Nephron progenitor cell (in vitro differentiated cells): ENCODE data around the gene ADIRF.
"Not testable (repeated sequence)": the region's sequence is repeated elsewhere in the genome, so short reads cannot be mapped to it uniquely, and the experiment has no call there.

Experiments used
- DNase-seq: peaks from one replicate; pipeline ENCODE4 v3.0.0; 2021
- H3K27ac Mint-ChIP-seq: 2 replicates; pipeline ENCODE4 v1.8.0; 2021; ENCODE audit warnings: mild to moderate bottlenecking, moderate library complexity, mixed read lengths
- H3K27me3 Mint-ChIP-seq: 2 replicates; pipeline ENCODE4 v1.8.0; 2021; ENCODE audit warnings: mild to moderate bottlenecking, low read depth, mixed read lengths; ENCODE audit not compliant: poor library complexity
- H3K36me3 Mint-ChIP-seq: 2 replicates; pipeline ENCODE4 v1.8.0; 2021; ENCODE audit warnings: low read depth, mixed read lengths
- H3K4me1 Mint-ChIP-seq: 2 replicates; pipeline ENCODE4 v1.8.0; 2021; ENCODE audit warnings: mixed read lengths
- H3K4me3 Mint-ChIP-seq: 2 replicates; pipeline ENCODE4 v1.8.0; 2021; ENCODE audit warnings: mild to moderate bottlenecking, moderate library complexity, mixed read lengths
- H3K9me3 Mint-ChIP-seq: 2 replicates; pipeline ENCODE4 v1.8.0; 2021; ENCODE audit warnings: mild to moderate bottlenecking, moderate library complexity, mixed read lengths
- TF ChIP-seq, protein P1 (sequence below): fragments of 200-600 bp; sonication (generic); IDR thresholded peaks from 2 replicates; pipeline ENCODE4 v1.5.0; 2021; ENCODE audit warnings: antibody characterized with exemption

The ADIRF gene

DNA sequence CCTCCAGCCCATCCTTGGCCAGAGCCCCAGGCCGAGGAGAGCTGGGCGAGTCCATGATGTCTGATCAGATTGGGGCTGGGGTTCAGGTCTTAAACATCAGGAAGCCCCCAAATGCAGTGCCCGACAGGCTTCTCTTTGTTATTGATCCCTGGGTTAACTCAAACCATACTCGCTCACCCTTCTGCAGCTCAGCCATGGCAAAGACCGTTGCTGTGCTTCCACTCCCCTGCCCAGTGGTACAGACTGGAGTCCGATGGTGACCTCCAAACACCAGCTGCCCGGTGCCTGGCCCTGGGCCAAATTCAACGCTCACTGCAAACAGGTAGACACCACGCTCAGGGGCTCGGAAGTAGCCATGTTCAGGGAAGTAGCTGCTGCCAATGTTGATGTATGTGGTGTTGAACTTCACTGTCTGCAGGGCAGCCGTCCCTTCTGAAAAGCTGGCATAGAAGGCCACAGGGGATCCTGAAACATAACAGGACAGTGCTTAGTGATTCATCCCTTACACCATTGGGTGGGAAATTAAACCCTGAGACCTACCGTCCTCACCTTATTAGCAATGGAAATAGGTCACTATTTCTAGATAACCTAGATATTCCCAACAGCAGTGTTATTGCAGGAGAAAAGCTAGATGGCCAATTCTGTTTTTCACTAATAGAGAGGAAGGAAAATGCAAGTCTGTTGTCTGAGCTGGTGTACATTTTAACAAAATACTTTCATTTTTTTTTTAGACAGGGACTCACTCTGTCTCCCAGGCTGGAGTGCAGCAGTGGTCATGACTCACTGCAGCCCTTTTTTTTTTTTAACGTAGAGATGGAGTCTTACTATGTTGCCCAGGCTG is 31.4 kb upstream of the ADIRF start:
- Mint-ChIP-seq H3K27me3 (peaks cover 14% of the 10 kb centered on the region), H3K4me1 (peaks cover 14% of the 10 kb centered on the region), H3K36me3 (peaks cover 6% of the 10 kb centered on the region), H3K27ac (no peak overlapping the region), H3K4me3 (no peak overlapping the region), H3K9me3 (no peaks in the 10 kb centered on the region)
- TF ChIP-seq, protein P1, sequence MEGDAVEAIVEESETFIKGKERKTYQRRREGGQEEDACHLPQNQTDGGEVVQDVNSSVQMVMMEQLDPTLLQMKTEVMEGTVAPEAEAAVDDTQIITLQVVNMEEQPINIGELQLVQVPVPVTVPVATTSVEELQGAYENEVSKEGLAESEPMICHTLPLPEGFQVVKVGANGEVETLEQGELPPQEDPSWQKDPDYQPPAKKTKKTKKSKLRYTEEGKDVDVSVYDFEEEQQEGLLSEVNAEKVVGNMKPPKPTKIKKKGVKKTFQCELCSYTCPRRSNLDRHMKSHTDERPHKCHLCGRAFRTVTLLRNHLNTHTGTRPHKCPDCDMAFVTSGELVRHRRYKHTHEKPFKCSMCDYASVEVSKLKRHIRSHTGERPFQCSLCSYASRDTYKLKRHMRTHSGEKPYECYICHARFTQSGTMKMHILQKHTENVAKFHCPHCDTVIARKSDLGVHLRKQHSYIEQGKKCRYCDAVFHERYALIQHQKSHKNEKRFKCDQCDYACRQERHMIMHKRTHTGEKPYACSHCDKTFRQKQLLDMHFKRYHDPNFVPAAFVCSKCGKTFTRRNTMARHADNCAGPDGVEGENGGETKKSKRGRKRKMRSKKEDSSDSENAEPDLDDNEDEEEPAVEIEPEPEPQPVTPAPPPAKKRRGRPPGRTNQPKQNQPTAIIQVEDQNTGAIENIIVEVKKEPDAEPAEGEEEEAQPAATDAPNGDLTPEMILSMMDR: no peak
- no peak for DNase-seq

DNA sequence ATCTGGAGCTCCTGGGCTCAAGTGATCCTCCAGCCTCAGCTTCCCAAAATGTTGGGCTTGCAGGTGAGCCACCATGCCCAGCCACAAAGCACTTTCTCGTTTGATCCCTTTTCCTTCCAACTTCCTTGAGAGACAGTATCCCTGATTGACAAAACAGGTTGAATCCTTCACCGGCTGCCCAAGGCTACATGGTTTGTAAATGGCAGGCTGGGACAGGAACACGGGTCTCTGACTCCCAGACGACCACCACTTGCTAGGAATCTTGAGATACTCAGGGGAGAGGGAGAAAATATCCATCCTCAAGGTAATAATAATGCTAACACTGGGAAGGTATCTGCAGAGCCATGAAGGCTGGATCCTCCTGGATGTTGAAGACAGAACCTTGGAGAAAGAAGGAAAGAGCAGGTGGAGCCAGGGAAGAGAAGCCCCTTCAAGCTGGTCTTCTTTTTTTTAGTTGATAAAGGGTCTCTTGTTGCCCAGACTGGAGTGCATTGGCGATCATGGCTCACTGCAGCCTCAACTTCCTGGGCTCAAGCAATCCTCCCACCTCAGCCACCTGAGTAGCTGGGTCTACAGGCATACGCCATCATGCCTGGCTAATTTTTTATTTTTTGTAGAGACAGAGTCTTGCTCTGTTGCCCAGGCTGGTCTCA is 30.7 kb upstream of the ADIRF start:
- Mint-ChIP-seq H3K27ac (no peak overlapping the region), H3K36me3 (peaks cover 5% of the 10 kb centered on the region), H3K27me3 (peaks cover 14% of the 10 kb centered on the region), H3K4me3 (no peak overlapping the region), H3K4me1 (peaks cover 14% of the 10 kb centered on the region), H3K9me3 (no peaks in the 10 kb centered on the region)
- DNase-seq: no peak
- TF ChIP-seq, protein P1: no peak

DNA sequence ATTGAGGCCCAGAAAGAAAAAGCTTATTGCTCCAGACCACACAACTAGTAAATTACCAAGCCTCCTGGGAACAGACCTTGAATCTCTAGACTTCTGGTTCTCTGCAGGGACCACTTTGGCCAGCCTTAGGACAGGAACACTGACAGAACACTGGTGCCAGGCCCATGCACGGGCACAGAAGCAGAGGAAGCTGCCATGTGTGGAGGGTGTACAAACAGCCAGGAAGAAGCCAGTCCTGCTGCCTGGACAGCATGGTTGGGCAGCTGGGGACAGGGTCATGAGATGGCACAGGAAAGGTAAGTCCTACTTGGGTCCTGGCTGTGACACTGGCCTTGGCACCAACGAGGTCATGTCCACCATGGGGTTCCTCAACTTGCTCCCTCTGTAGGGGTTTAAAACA is 30.0 kb upstream of the ADIRF start:
- peaks cover 11% of the 10 kb centered on the region for H3K27me3 Mint-ChIP-seq
- no peak overlapping the region for H3K4me3 Mint-ChIP-seq
- H3K9me3 Mint-ChIP-seq: no peaks in the 10 kb centered on the region
- peaks cover 5% of the 10 kb centered on the region for H3K36me3 Mint-ChIP-seq
- no peak overlapping the region for H3K27ac Mint-ChIP-seq
- TF ChIP-seq, protein P1: no peak
- H3K4me1 Mint-ChIP-seq: peaks cover 14% of the 10 kb centered on the region
- no peak for DNase-seq

DNA sequence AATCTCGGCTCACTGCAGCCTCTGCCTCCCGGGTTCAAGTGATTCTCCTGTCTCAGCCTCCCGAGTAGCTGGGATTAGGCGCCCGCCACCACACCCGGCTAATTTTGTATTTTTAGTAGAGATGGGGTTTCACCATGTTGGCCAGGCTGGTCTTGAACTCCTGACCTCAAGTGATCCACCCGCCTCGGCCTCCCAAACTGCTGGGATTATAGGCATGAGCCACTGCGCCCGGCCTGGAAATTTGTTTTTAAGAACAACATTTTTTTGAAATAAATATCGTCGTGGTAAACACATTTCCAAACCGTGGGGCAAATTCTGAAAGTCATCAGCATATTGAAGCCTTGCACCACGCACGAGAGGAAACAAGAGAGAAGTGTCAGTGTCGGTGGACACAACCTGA is 28.2 kb upstream of the ADIRF start:
- not testable (repeated sequence) for H3K9me3 Mint-ChIP-seq, H3K27ac Mint-ChIP-seq, H3K4me3 Mint-ChIP-seq, DNase-seq, H3K27me3 Mint-ChIP-seq
- Mint-ChIP-seq H3K4me1 (peaks cover 20% of the 10 kb centered on the region), H3K36me3 (peaks cover 12% of the 10 kb centered on the region)

DNA sequence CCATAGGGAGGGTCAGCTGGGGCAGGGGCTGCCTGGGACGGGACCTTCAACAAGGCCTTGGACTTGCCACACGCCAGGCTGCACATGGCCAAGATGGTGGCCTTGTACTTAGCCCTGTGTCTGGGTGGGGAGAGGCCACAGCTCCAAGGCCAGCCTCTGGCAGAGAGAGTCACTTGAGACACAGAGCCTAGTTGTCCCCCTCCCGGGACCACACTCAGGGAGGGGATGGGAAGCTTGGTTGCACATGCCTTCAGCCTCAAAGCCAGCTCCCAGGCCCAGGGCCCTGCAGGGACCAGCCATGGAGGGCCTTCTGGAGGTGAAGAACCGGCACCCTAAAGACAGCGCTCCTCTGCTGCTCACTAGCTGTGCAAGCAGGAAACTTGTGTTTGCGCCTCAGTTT is 27.6 kb upstream of the ADIRF start:
- TF ChIP-seq, protein P1: no peak
- H3K27ac Mint-ChIP-seq: no peak overlapping the region
- H3K4me3 Mint-ChIP-seq: no peak overlapping the region
- no peaks in the 10 kb centered on the region for H3K9me3 Mint-ChIP-seq
- DNase-seq: no peak
- H3K4me1 Mint-ChIP-seq: peaks cover 26% of the 10 kb centered on the region
- H3K27me3 Mint-ChIP-seq: peaks cover 9% of the 10 kb centered on the region
- H3K36me3 Mint-ChIP-seq: peaks cover 12% of the 10 kb centered on the region

DNA sequence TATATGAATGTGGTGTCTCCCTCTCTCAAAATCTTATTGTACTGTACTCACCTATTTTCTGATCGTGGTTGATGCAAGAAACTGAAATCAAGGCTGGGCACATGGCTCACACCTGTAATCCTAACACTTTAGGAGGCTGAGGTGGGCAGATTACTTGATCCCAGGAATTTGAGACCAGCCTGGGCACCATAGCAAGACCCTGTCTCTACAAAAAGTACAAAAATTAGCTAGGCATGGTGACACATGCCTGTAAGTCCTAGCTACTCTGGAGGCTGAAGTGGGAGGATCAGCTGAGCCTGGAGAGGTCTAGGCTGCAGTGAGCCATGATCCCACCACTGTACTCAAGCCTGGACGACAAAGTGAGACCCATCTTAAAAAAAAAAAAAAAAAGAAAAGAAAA is 26.9 kb upstream of the ADIRF start:
- Mint-ChIP-seq H3K4me3 (no peak overlapping the region), H3K27me3 (peaks cover 6% of the 10 kb centered on the region), H3K36me3 (peaks cover 7% of the 10 kb centered on the region), H3K4me1 (peaks cover 30% of the 10 kb centered on the region), H3K9me3 (no peaks in the 10 kb centered on the region), H3K27ac (no peak overlapping the region)
- TF ChIP-seq, protein P1: no peak
- DNase-seq: no peak
